Thymus (tissue), 14 donors: ENCODE results near the gene MED20. TPM values are rescaled to one million over a fixed set of nuclear protein-coding genes. Genes with fewer than 3 reads are reported as not detected.
A peak's percentile ranks its signal among the peaks of the same experiment; 100 is the strongest.

Source experiments
- DNase-seq, 9 donors: peaks; one replicate each; pipeline ENCODE4 v3.0.0-alpha.2; 2013; ENCODE audit warnings: low spot score in 9 of 9, low read depth in 6 of 9, missing footprints in 1 of 9
- H3K27ac ChIP-seq, 2 donors: one replicate each; pipeline ENCODE4 v1.5.1; 2013; ENCODE audit warnings: control low read depth in 1 of 2, low read depth in 1 of 2, low read length in 1 of 2, mild to moderate bottlenecking in 1 of 2, moderate library complexity in 1 of 2
- H3K27me3 ChIP-seq, 2 donors: one replicate each; pipeline ENCODE4 v1.5.1; 2013; ENCODE audit warnings: low read length in 1 of 2; ENCODE audit not compliant: control insufficient read depth in 2 of 2, insufficient read depth in 1 of 2
- H3K36me3 ChIP-seq, 2 donors: one replicate each; pipeline ENCODE4 v1.5.1; 2013; ENCODE audit warnings: low read length in 1 of 2, mild to moderate bottlenecking in 1 of 2, moderate library complexity in 1 of 2; ENCODE audit not compliant: control insufficient read depth in 2 of 2, insufficient read depth in 2 of 2
- H3K4me1 ChIP-seq, 2 donors: one replicate each; pipeline ENCODE4 v1.5.1; 2013; ENCODE audit warnings: low read length in 2 of 2; ENCODE audit not compliant: control insufficient read depth in 2 of 2, insufficient read depth in 2 of 2
- H3K4me3 ChIP-seq, 2 donors: one replicate each; pipeline ENCODE4 v1.5.1; 2013; ENCODE audit warnings: low read length in 2 of 2, control low read depth in 1 of 2, mild to moderate bottlenecking in 1 of 2
- H3K9me3 ChIP-seq, 2 donors: one replicate each; pipeline ENCODE4 v1.5.1; 2013; ENCODE audit warnings: low read length in 1 of 2, mild to moderate bottlenecking in 1 of 2; ENCODE audit not compliant: control insufficient read depth in 2 of 2, insufficient read depth in 1 of 2
- WGBS: extraction: QIAGEN DNeasy Blood & Tissue Kit; methylation state at CpG from one replicate; pipeline ENCODE4 v1.1.7; 2013; 5-methylcytosine and 5-hydroxymethylcytosine counted together
- long read RNA-seq, 10 donors: transcript quantifications; one replicate each; lab custom pipeline, GENCODE V29; 2026
- polyA plus RNA-seq: library from polyadenylated mRNA; stranded (reverse); fragments of 200-250 nt; gene quantifications from one replicate; pipeline ENCODE4 v1.2.3, GENCODE V29; 2013
- total RNA-seq: library from RNA; stranded (reverse); fragments of 120-200 nt; gene quantifications from one replicate; pipeline ENCODE4 v1.2.4, GENCODE V29; 2013
- donor health status: healthy.

The MED20 gene
- total RNA-seq, result 22.4 TPM
- 7.9 TPM for polyA plus RNA-seq
- long read RNA-seq, donor 1, result 0 reads
- long read RNA-seq, donor 2, result 0 reads
- long read RNA-seq, donor 3, partial matches to known transcripts, result 0 of 7 reads
- long read RNA-seq, donor 3, other reads (novel, unspliced or antisense), result 0 of 7 reads
- long read RNA-seq, donor 4, partial matches to known transcripts, result 0 of 4 reads
- long read RNA-seq, donor 4, other reads (novel, unspliced or antisense), result 0 of 4 reads
- long read RNA-seq, donor 5, transcript MED20-201 (4 exons, 2,438 nt), result major isoform, 6 of 7 reads
- long read RNA-seq, donor 5, partial matches to known transcripts, result 0 of 7 reads
- long read RNA-seq, donor 5, other reads (novel, unspliced or antisense), result 0 of 7 reads
- long read RNA-seq, donor 6, partial matches to known transcripts, result 0 of 7 reads
- long read RNA-seq, donor 6, other reads (novel, unspliced or antisense), result 0 of 7 reads
- long read RNA-seq, donor 7, transcript MED20-201 (4 exons, 2,438 nt), result major isoform, 14 of 14 reads
- long read RNA-seq, donor 7, partial matches to known transcripts, result 0 of 14 reads
- long read RNA-seq, donor 7, other reads (novel, unspliced or antisense), result 0 of 14 reads
- long read RNA-seq, donor 8, result 0 reads
- long read RNA-seq, donor 9, partial matches to known transcripts, result 0 of 4 reads
- long read RNA-seq, donor 9, other reads (novel, unspliced or antisense), result 0 of 4 reads
- long read RNA-seq, donor 10, partial matches to known transcripts, result 0 of 4 reads
- long read RNA-seq, donor 10, other reads (novel, unspliced or antisense), result 0 of 4 reads

GRCh38 chr6:41920921-41921711, at the start of gene MED20, which contains the start of gene BYSL:
TSS of gene MED20 (minus strand) at chr6:41921139. CDS start at chr6:41921018, 121 bp downstream.
TSS of gene BYSL (plus strand) at chr6:41921499. CDS start at chr6:41921563, 64 bp downstream.
- Histone ChIP-seq H3K27me3 (no peaks in the 10 kb centered on the region), H3K27ac (peak within 1 kb of the TSS; percentile 92 to 98), H3K4me1 (peaks cover 22 to 41% of the 10 kb centered on the region in 2 donors), H3K4me3 (peak within 1 kb of the TSS; percentile 86 to 97), H3K9me3 (no peaks in the 10 kb centered on the region), H3K36me3 (peaks cover 7 to 27% of the 10 kb centered on the region in 2 donors)
- DNase-seq, result peak; percentile 89 to 98 (median 94)
- WGBS, result under 1% methylated on average over 55 of the region's 55 CpGs

GRCh38 chr6:41970436-41970846, 49.5 kb upstream of the MED20 start:
- H3K9me3 ChIP-seq, result no peaks in the 10 kb centered on the region
- 73% methylated on average over 4 of the region's 4 CpGs for WGBS
- H3K4me1 ChIP-seq, result peaks cover 19 to 36% of the 10 kb centered on the region in 2 donors
- no peak overlapping the region for H3K4me3 ChIP-seq
- peaks cover 37 to 38% of the 10 kb centered on the region in 2 donors for H3K36me3 ChIP-seq
- DNase-seq, result no peak
- no peaks in the 10 kb centered on the region for H3K27me3 ChIP-seq
- H3K27ac ChIP-seq, result no peak overlapping the region

GRCh38 chr6:41967312-41968287, 46.7 kb upstream of the MED20 start:
- no peaks in the 10 kb centered on the region for H3K27me3 ChIP-seq
- WGBS, result 89% methylated on average over 7 of the region's 7 CpGs
- no peak overlapping the region for H3K27ac ChIP-seq
- H3K4me3 ChIP-seq, result no peak overlapping the region
- DNase-seq, result peak in 1 of 9 donors; percentile 31
- peaks cover 28 to 37% of the 10 kb centered on the region in 2 donors for H3K4me1 ChIP-seq
- no peaks in the 10 kb centered on the region for H3K9me3 ChIP-seq
- H3K36me3 ChIP-seq, result peaks cover 37 to 45% of the 10 kb centered on the region in 2 donors

GRCh38 chr6:41966961-41967311, 46.0 kb upstream of the MED20 start:
- H3K4me3 ChIP-seq, result no peak overlapping the region
- no peak overlapping the region for H3K27ac ChIP-seq
- H3K36me3 ChIP-seq, result peaks cover 34 to 48% of the 10 kb centered on the region in 2 donors
- no peaks in the 10 kb centered on the region for H3K27me3 ChIP-seq
- H3K4me1 ChIP-seq, result peaks cover 28 to 39% of the 10 kb centered on the region in 2 donors
- WGBS, result 79% methylated on average over 4 of the region's 4 CpGs
- no peaks in the 10 kb centered on the region for H3K9me3 ChIP-seq
- DNase-seq, result no peak

- no peak overlapping the region for H3K27ac ChIP-seq
- peaks cover 34 to 49% of the 10 kb centered on the region in 2 donors for H3K36me3 ChIP-seq
- H3K27me3 ChIP-seq, result no peaks in the 10 kb centered on the region
- 79% methylated on average over 5 of the region's 5 CpGs for WGBS
- H3K4me3 ChIP-seq, result no peak overlapping the region
- H3K4me1 ChIP-seq, result peaks cover 28 to 39% of the 10 kb centered on the region in 2 donors
- DNase-seq, result no peak
- no peaks in the 10 kb centered on the region for H3K9me3 ChIP-seq
Measured at GRCh38 chr6:41966214-41966920, 45.4 kb upstream of the MED20 start.

GRCh38 chr6:41965429-41966213, 44.7 kb upstream of the MED20 start:
- H3K36me3 ChIP-seq, result peaks cover 34 to 47% of the 10 kb centered on the region in 2 donors
- DNase-seq, result no peak
- 96% methylated on average over 11 of the region's 11 CpGs for WGBS

GRCh38 chr6:41964201-41964887, 43.4 kb upstream of the MED20 start:
- no peaks in the 10 kb centered on the region for H3K9me3 ChIP-seq
- peaks cover 34 to 47% of the 10 kb centered on the region in 2 donors for H3K36me3 ChIP-seq
- peaks cover 30 to 35% of the 10 kb centered on the region in 2 donors for H3K4me1 ChIP-seq
- H3K27ac ChIP-seq, result peak overlapping the region in 1 of 2 donors; percentile 26
- H3K4me3 ChIP-seq, result no peak overlapping the region
- 91% methylated on average over 2 of the region's 2 CpGs for WGBS
- no peaks in the 10 kb centered on the region for H3K27me3 ChIP-seq
- DNase-seq, result peak in 2 of 9 donors; percentile 36 to 56

More at GRCh38 chr6:41965429-41966213, 44.7 kb upstream of the MED20 start:
- no peak overlapping the region for H3K4me3 ChIP-seq
- no peak overlapping the region for H3K27ac ChIP-seq
- no peaks in the 10 kb centered on the region for H3K27me3 ChIP-seq
- H3K9me3 ChIP-seq, result no peaks in the 10 kb centered on the region
- peaks cover 28 to 36% of the 10 kb centered on the region in 2 donors for H3K4me1 ChIP-seq
